SK-N-MC (cell line): ENCODE results near the gene TFCP2.

ENCODE experiments used
- FOXP2 ChIP-seq: optimal IDR thresholded peaks from 2 replicates; pipeline ENCODE3; 2011; ENCODE audit warnings: mild to moderate bottlenecking, moderate library complexity; ENCODE audit not compliant: insufficient read depth; ENCODE audit errors: extremely low read length, control extremely low read depth
- POLR2AphosphoS5 ChIP-seq: IDR thresholded peaks from 2 replicates; pipeline ENCODE4 v1.6.1; 2012; ENCODE audit warnings: mild to moderate bottlenecking, low read depth, low read length, borderline replicate concordance

- TF ChIP-seq POLR2AphosphoS5 (no peak), FOXP2 (no peak)
These were observed 54.2 kb downstream of the TFCP2 start for GRCh38 chr12:51118706-51119105.
